OCI-M1 (cell line): ENCODE results near the gene SPRY1.

Experiments
- DNase-seq: peaks from one replicate; lab custom pipeline; 2025; lab: John Stamatoyannopoulos, UW

SPRY1 gene

DNA sequence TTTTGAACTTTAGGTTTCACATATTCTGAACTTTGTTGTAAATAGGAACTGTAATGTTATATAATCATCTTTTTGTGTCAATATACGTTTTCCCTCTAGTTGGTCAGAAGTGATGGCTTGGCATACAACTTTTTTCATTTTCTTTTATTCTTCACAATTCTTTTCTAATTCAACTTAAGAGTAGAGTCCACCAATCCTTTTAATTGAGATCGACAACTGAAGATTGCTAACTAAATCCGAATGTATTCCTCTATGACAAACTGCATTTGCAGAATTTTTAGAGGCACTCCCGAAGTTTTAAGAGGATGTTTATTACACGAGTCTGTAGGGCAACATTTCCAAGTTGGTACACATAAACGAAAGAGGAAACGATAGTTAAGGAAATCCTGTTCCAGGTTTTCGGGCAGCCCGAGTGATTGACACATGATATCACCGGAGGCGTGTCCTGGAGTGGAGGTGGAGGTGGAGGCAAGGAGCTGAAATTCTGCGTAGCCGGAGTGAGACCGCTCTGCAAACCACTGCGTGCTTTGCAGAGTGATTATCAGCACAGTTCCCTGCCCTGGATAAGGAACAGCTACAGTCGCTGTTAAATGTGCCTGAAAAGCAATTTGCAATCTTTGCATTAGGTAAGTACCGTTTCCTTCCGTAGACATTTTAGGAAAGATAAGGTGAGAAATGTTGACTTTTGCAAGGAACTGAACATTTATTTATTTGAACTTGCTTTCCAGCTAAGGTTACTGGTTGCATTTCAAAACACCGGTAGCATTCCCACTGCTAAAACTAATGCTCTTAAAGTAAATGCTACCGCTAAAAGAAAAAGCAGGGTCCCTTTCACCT lies at the start of gene SPRY1:
Gene SPRY1 (plus strand): TSS at position 489 of the 837 bp plus-strand sequence. CDS start 4,797 bp downstream, outside the sequence.
- DNase-seq = peak; percentile 98

DNA sequence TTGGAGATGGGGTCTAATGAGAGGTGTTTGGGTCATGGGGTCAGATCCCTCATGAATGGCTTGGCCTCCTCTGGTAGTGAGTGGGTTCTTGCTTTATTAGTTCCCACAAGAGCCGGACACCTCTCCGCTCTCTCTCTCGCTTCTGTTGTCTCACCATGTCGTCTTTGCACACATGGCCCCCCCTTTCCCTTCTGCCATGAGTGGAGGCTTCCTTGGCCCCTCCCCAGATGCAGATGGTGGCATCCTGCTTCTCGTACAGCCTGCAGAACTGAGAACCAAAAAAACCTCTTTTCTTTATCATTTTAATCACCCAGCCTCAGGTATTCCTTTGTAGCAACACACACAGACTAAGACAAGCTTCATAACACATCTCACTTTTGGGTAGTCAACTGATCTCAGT lies 49.6 kb upstream of the SPRY1 start:
- DNase-seq = no peak

DNA sequence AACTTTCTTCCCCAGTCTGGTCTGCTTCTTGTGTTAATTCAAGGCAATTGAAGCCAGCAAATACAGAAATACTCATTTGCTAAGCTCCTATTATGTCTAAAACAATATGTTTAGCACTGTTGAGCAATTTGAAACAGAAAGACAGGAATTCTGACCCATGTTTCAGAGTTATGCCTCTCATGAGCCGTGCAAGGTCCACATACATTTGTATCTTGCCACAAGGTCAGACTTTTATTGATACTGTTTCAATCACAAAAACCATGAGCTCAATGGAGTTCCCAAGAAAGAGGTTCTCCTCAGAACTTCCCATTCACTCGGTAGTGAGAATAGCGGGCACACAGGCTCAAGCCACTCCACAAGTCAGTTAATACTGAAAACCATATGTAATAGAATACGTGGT lies 47.6 kb upstream of the SPRY1 start:
- DNase-seq = no peak

- DNase-seq = peak; percentile 98
Measured at GRCh38 chr4:123349421-123350190, 47.0 kb upstream of the SPRY1 start.

DNA sequence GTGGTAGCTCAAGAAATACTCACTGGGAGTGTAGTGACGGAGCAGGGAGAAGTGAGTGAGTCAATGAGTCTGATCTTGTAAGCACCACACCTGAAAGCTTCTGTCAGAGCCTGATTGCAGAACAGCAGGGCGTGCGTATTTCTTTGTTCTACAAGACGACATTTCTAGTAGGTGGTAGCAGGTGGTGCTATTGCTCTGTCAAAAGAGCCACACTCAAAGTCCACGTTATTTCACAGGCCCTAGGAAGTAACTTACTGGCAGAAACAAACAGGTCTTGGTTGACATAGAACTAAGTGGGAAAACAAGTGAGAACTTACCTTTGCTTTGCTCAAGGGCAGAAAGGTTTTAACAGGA lies 46.4 kb upstream of the SPRY1 start:
- peak; percentile 87 for DNase-seq

DNA sequence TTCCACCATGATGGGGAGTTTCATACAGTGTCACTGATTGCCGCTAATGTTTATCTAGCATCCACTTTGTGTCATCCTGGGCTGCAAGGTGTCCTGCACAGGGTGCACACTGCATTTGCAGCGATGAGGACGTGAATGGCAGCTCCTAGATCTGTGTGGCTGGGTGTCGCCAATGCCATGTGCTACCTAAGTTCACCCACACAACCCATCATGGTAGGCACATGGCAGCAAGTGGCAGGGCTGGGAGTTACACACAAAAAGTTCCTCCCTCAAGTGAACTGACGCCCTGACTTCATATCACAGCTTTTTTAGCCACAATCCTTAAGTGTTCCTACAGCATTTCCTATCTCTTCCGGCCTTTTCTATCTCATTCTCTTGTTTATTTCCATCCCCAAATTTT lies 45.9 kb upstream of the SPRY1 start:
- DNase-seq = no peak

GRCh38 chr4:123351713-123352112 lies 44.9 kb upstream of the SPRY1 start:
- no peak for DNase-seq

GRCh38 chr4:123352240-123352945 lies 44.2 kb upstream of the SPRY1 start:
- no peak for DNase-seq

DNA sequence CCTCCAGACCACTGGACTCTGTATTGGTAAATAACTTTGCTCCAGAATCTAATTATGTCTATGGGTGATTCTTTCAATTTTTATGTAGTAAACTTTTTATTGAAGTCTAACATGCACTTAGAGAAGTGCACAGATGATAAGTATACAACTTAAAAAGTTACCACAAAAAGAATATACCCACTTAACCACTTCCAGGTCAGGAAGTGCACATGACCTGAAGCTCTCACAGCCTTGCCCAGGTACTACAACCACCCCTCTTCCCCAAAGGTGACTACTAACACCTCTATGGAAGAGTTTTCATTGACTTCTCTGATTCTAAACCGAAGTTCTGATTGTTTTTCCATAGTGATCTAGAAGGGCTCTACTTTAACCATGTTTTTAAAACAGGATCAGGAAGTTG lies 43.6 kb upstream of the SPRY1 start:
- DNase-seq = no peak

- DNase-seq = no peak
Measured at GRCh38 chr4:123353656-123354055, 42.9 kb upstream of the SPRY1 start.

DNA sequence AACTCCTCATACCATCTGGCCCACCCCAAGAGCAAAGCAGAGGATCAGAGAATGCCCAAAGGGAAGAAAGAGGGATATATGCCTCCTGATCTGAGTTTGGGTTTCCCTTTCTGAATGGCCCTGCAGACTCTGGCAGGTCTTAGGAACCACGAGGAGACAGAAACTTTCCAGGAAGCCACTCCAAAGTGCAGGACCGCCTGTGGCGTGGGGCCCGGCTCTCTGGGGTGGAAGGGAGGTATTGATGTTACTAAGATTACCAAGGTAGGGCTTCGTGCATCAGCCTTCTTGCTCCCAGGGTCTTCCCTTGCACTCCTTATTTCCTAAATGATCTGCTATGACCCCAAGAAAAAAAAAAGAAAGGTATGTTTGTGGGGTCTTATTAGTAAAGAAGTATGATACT lies 41.9 kb upstream of the SPRY1 start:
- no peak for DNase-seq

- DNase-seq = no peak
Measured at GRCh38 chr4:123356921-123357320, 39.7 kb upstream of the SPRY1 start.

DNA sequence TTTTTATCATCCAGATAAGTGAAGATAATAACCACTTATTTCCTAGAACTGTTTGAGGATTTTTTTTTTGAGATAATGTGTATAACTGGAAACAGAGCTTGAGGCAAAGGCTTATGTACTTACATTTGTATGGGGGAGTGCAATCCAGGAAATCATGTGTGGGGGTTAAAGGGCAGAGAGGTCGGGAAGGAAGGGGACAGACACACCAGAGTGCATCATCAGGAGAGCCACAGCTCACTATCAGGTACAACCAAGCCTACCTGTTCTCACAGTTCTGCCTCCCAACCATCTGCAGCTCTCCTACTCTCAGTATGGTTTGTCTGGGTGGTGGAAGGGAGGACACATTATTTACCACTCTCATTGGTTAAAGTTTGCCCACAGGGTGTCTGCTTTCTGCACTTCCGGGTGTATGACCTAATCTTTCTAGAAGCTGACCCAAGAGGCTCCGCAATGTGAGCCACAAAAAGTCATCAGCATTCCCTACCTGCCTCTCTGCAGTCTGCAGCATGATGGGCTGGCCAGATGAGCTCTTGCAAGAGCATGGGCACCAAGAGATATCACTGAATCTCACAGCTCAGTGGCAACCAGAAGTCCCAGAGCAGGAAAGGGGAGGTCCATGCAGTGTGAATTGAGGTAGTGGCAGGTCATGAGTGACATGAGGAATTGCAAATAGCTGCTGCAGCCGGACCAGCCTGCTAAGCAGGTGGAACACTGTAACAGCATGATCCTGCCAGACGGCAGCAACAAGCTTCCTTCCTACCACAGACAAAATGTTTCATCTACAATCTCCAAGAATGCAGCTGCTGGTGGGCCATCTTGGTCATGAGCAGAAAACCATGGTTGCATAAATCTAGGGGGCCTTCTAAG lies 36.9 kb upstream of the SPRY1 start:
- peak; percentile 52 for DNase-seq

GRCh38 chr4:123361195-123361861 lies 35.3 kb upstream of the SPRY1 start:
- DNase-seq = peak; percentile 86

- DNase-seq = no peak
Measured at GRCh38 chr4:123362103-123362502, 34.5 kb upstream of the SPRY1 start.

- DNase-seq = no peak
Measured at GRCh38 chr4:123363729-123364128, 32.9 kb upstream of the SPRY1 start.

GRCh38 chr4:123364906-123365305 lies 31.7 kb upstream of the SPRY1 start:
- DNase-seq = no peak

- no peak for DNase-seq
Measured at GRCh38 chr4:123365412-123365811, 31.2 kb upstream of the SPRY1 start.

- no peak for DNase-seq
Measured at GRCh38 chr4:123366144-123366748, 30.3 kb upstream of the SPRY1 start.

DNA sequence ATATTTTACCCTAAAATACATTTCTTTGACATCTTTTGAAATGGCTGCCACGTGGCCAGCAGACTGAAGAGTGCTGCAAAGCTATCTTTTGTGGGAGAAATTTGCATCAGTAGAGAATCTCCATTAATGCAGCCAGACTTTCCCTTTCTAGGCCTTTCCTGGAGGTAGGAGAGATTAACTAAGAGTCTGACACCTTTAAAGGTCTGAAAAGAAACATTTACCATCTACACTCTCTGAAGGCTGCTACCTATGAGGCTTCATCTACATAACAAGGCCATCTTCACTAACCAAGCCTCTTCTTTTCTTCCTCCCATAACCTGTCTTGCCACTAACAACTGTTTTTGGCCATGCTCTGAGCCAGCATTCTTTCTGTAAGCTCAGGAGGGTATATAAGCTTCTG lies 17.8 kb upstream of the SPRY1 start:
- DNase-seq = no peak

DNA sequence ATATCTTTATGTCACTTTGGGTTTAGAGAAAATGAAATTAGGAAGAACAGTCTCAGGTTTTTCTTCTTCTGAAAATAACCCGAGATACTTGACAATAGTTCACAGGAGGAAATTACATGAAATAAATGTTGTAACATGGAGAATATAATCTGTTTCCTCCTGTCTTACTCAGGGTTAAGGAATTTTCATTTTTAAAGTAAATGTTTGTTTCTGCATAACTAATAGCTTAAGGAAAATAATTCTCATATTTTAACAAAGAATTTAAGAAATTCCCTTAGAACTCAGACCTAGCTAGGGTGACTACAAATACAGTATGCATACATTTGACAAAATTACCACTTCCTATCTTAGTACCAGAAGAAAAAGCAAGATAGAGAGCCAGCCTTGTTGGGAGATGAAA lies 17.2 kb upstream of the SPRY1 start:
- DNase-seq = no peak
